Stomach (tissue), 4 donors: ENCODE measurements around the gene KANSL1.

Experiments
- CTCF ChIP-seq, 7 experiments: fragments of 450-650 bp in 4 of 7; fragments of 200-600 bp in 3 of 7; sonication (generic) in 3 of 7; IDR thresholded peaks; one replicate each; pipeline ENCODE4 v1.5.1; 2016 to 2019; ENCODE audit warnings: antibody characterized with exemption in 7 of 7, control low read depth in 2 of 7, mild to moderate bottlenecking in 1 of 7
- POLR2A ChIP-seq, 4 donors: fragments of 450-650 bp; IDR thresholded peaks; one replicate each; pipeline ENCODE4 v1.6.1; 2016; ENCODE audit warnings: antibody characterized with exemption in 4 of 4, control low read depth in 2 of 4, mild to moderate bottlenecking in 1 of 4, moderate library complexity in 1 of 4

- no peak for TF ChIP-seq CTCF (IDR thresholded peaks at IDR 0.05)
- no peak for TF ChIP-seq POLR2A (IDR thresholded peaks at IDR 0.05)
Measured at GRCh38 chr17:46123607-46124006, 69.6 kb downstream of the KANSL1 start.
